C4-2B (cell line): ENCODE data around the gene UBL4B.

ENCODE experiments used
- H3K27ac ChIP-seq: fragments of 450-650 bp; 2 replicates; pipeline ENCODE4 v1.5.1; 2017
- CTCF ChIP-seq: fragments of 450-650 bp; conservative IDR thresholded peaks from 2 replicates; pipeline ENCODE4 v1.5.1; 2017; ENCODE audit warnings: mild to moderate bottlenecking
- ZFX ChIP-seq: fragments of 450-650 bp; IDR thresholded peaks from 2 replicates; pipeline ENCODE4 v1.6.1; 2017

Gene UBL4B

GRCh38 chr1:110150330-110151174 lies 38.3 kb downstream of the UBL4B start, which contains the start of gene SLC6A17:
SLC6A17 (plus strand) TSS chr1:110150494; CDS start chr1:110166930, 16,436 bp downstream.
- no peak for TF ChIP-seq ZFX
- no peak for TF ChIP-seq CTCF
- no peak within 1 kb of the TSS for H3K27ac ChIP-seq

GRCh38 chr1:110151175-110151669 lies 39.0 kb downstream of the UBL4B start:
- TF ChIP-seq CTCF (no peak), ZFX (no peak)
- no peak overlapping the region for H3K27ac ChIP-seq

- no peak for TF ChIP-seq ZFX
- no peak overlapping the region for H3K27ac ChIP-seq
These were observed 40.0 kb downstream of the UBL4B start for GRCh38 chr1:110152133-110152785.

GRCh38 chr1:110153407-110153950 lies 41.2 kb downstream of the UBL4B start:
- no peak for TF ChIP-seq CTCF
- no peak for TF ChIP-seq ZFX
- H3K27ac ChIP-seq, result no peak overlapping the region

GRCh38 chr1:110155878-110156522 lies 43.8 kb downstream of the UBL4B start:
- no peak for TF ChIP-seq ZFX
- no peak for TF ChIP-seq CTCF
- no peak overlapping the region for H3K27ac ChIP-seq

GRCh38 chr1:110158261-110158660 lies 46.0 kb downstream of the UBL4B start:
- no peak overlapping the region for H3K27ac ChIP-seq
- no peak for TF ChIP-seq CTCF
- TF ChIP-seq ZFX, result no peak

- no peak for TF ChIP-seq ZFX
- TF ChIP-seq CTCF, result no peak
These were observed 46.9 kb downstream of the UBL4B start for GRCh38 chr1:110159168-110159567.

More at GRCh38 chr1:110159168-110159567, 46.9 kb downstream of the UBL4B start:
- H3K27ac ChIP-seq, result no peak overlapping the region
